H1 (cell line): Measurements from ENCODE around the gene ADCY5. TPM values are rescaled to one million over a fixed set of nuclear protein-coding genes. Genes with fewer than 3 reads are reported as not detected.

Experiments used
- CTCF ChIA-PET: fragments of 300-600 bp; sonication (Branson Sonifier 250); formaldehyde crosslinking; loops from one replicate; lab custom pipeline; 2021; ENCODE audit not compliant: partially characterized antibody; lab: Charles Lee
- POLR2A ChIA-PET: fragments of 300-600 bp; sonication (Branson Sonifier 250); formaldehyde crosslinking; loops from one replicate; lab custom pipeline; 2021; ENCODE audit warnings: inconsistent platforms; ENCODE audit not compliant: partially characterized antibody; lab: Charles Lee
- DNase-seq, 2 experiments: peaks; one replicate each; pipeline versions ENCODE4 v3.0.0 to v3.0.0-alpha.2; 2010 to 2022; ENCODE audit warnings: low spot score in 2 of 2, low read depth in 1 of 2, mixed read lengths in 1 of 2
- FAIRE-seq: peaks from 2 replicates; lab custom pipeline; 2011; peaks lifted over from hg19 to GRCh38; lab: Jason Lieb, UNC
- H2AFZ ChIP-seq: 2 replicates; pipeline ENCODE4 v1.8.1; 2012; ENCODE audit warnings: low read length, inconsistent platforms
- H2AK5ac ChIP-seq: 2 replicates; pipeline ENCODE4 v1.6.1; 2013; ENCODE audit warnings: low read depth, low read length
- H2BK120ac ChIP-seq: replicated peaks from 2 replicates; pipeline ENCODE3; 2013; ENCODE audit warnings: low read depth, low read length, inconsistent platforms
- H2BK12ac ChIP-seq: 2 replicates; pipeline ENCODE4 v1.6.1; 2013; ENCODE audit warnings: low read depth, low read length
- H2BK15ac ChIP-seq: 2 replicates; pipeline ENCODE4 v1.6.1; 2013; ENCODE audit warnings: low read length
- H2BK20ac ChIP-seq: 2 replicates; pipeline ENCODE4 v1.6.1; 2013; ENCODE audit warnings: low read length
- H2BK5ac ChIP-seq: 2 replicates; pipeline ENCODE4 v1.6.1; 2013; ENCODE audit warnings: low read depth, low read length
- H3K14ac ChIP-seq: 2 replicates; pipeline ENCODE4 v1.6.1; 2013; ENCODE audit warnings: inconsistent platforms; ENCODE audit not compliant: insufficient read length
- H3K18ac ChIP-seq: 2 replicates; pipeline ENCODE4 v1.6.1; 2013; ENCODE audit warnings: low read length; ENCODE audit errors: extremely low read depth
- H3K23ac ChIP-seq: 2 replicates; pipeline ENCODE4 v1.6.1; 2013; ENCODE audit warnings: inconsistent platforms; ENCODE audit not compliant: insufficient read length
- H3K23me2 ChIP-seq: 2 replicates; pipeline ENCODE4 v1.6.1; 2013; ENCODE audit warnings: low read depth, low read length
- H3K27ac ChIP-seq: 2 replicates; pipeline ENCODE4 v1.6.1; 2011; ENCODE audit warnings: low read depth, low read length, inconsistent platforms
- H3K27me3 ChIP-seq, 4 experiments: replicated peaks in 1 of 4; 1 replicate in 1 of 4; 2 replicates in 3 of 4; pipeline versions ENCODE4 v1.6.1 to v1.8.1; 2011 to 2013; ENCODE audit warnings: low read length in 3 of 4, mild to moderate bottlenecking in 3 of 4, inconsistent platforms in 2 of 4, mixed read lengths in 2 of 4, moderate library complexity in 1 of 4; ENCODE audit not compliant: control insufficient read depth in 3 of 4, insufficient read depth in 3 of 4; ENCODE audit errors: extremely low read depth in 1 of 4
- H3K36me3 ChIP-seq, 4 experiments: 2 replicates each; pipeline versions ENCODE4 v1.6.1 to v1.8.1; 2011 to 2013; ENCODE audit warnings: mild to moderate bottlenecking in 4 of 4, low read length in 3 of 4, moderate library complexity in 2 of 4, control low read depth in 1 of 4, inconsistent platforms in 1 of 4; ENCODE audit not compliant: insufficient read depth in 4 of 4, control insufficient read depth in 2 of 4
- H3K4ac ChIP-seq: replicated peaks from 2 replicates; pipeline ENCODE3; 2013; ENCODE audit warnings: low read length, low read depth, mixed read lengths, inconsistent platforms; ENCODE audit not compliant: insufficient read length
- H3K4me1 ChIP-seq, 4 experiments: replicated peaks in 1 of 4; 1 replicate in 1 of 4; 2 replicates in 3 of 4; pipeline versions ENCODE4 v1.6.1 to v1.8.1; 2011 to 2013; ENCODE audit warnings: low read length in 3 of 4, inconsistent platforms in 2 of 4, mixed read lengths in 1 of 4; ENCODE audit not compliant: insufficient read depth in 4 of 4, control insufficient read depth in 3 of 4
- H3K4me2 ChIP-seq, 2 experiments: 2 replicates each; pipeline versions ENCODE4 v1.6.1 to v1.8.1; 2011 to 2013; ENCODE audit warnings: low read depth in 2 of 2, low read length in 2 of 2, control low read depth in 1 of 2, inconsistent platforms in 1 of 2, mild to moderate bottlenecking in 1 of 2; ENCODE audit not compliant: insufficient read depth in 1 of 2
- H3K4me3 ChIP-seq, 4 experiments: fragments of 200-600, 300-600 bp in 1 of 4; sonication (generic), shearing (Covaris generic), sonication (Bioruptor Twin) in 1 of 4; 2 replicates each; pipeline versions ENCODE4 v1.5.1 to v1.8.1; 2011 to 2016; ENCODE audit warnings: low read length in 4 of 4, low read depth in 3 of 4, control low read depth in 2 of 4, inconsistent platforms in 2 of 4, mild to moderate bottlenecking in 2 of 4, mixed read lengths in 1 of 4, moderate library complexity in 1 of 4; ENCODE audit not compliant: insufficient read depth in 2 of 4; ENCODE audit errors: extremely low read depth in 1 of 4
- H3K56ac ChIP-seq: replicated peaks from 2 replicates; pipeline ENCODE3; 2013; ENCODE audit warnings: low read depth, mild to moderate bottlenecking, mixed read lengths, low read length, inconsistent platforms; ENCODE audit not compliant: insufficient read length
- H3K79me1 ChIP-seq: 2 replicates; pipeline ENCODE4 v1.6.1; 2013; ENCODE audit warnings: low read depth, low read length, control low read depth
- H3K79me2 ChIP-seq, 2 experiments: 2 replicates each; pipeline versions ENCODE4 v1.6.1 to v1.8.1; 2012 to 2013; ENCODE audit warnings: low read length in 2 of 2, mild to moderate bottlenecking in 2 of 2, inconsistent platforms in 1 of 2; ENCODE audit not compliant: insufficient read depth in 2 of 2, control insufficient read depth in 1 of 2
- H3K9ac ChIP-seq, 4 experiments: replicated peaks in 1 of 4; 1 replicate in 1 of 4; 2 replicates in 3 of 4; pipeline versions ENCODE4 v1.6.1 to v1.8.1; 2011 to 2013; ENCODE audit warnings: low read depth in 3 of 4, low read length in 3 of 4, control low read depth in 2 of 4, mild to moderate bottlenecking in 2 of 4, moderate library complexity in 2 of 4, inconsistent platforms in 1 of 4; ENCODE audit errors: extremely low read depth in 1 of 4
- H3K9me3 ChIP-seq, 2 experiments: 2 replicates each; pipeline versions ENCODE4 v1.6.1 to v1.8.1; 2012 to 2013; ENCODE audit warnings: mild to moderate bottlenecking in 2 of 2, moderate library complexity in 2 of 2, control low read depth in 1 of 2, inconsistent platforms in 1 of 2, low read depth in 1 of 2, low read length in 1 of 2, mixed read lengths in 1 of 2; ENCODE audit not compliant: insufficient read depth in 2 of 2
- H4K20me1 ChIP-seq, 2 experiments: replicated peaks in 1 of 2; 2 replicates each; pipeline versions ENCODE3 to v1.8.1; 2011 to 2013; ENCODE audit warnings: inconsistent platforms in 2 of 2, low read length in 2 of 2, mild to moderate bottlenecking in 1 of 2; ENCODE audit not compliant: insufficient read depth in 2 of 2, control insufficient read depth in 1 of 2
- H4K5ac ChIP-seq: 2 replicates; pipeline ENCODE4 v1.6.1; 2013; ENCODE audit warnings: low read length, low read depth, mixed read lengths, inconsistent platforms; ENCODE audit not compliant: insufficient read length
- H4K8ac ChIP-seq: 2 replicates; pipeline ENCODE4 v1.8.0; 2013; ENCODE audit warnings: mild to moderate bottlenecking, moderate library complexity, low read length, inconsistent platforms; ENCODE audit not compliant: insufficient read depth; ENCODE audit errors: extremely low read depth
- H4K91ac ChIP-seq: replicated peaks from 2 replicates; pipeline ENCODE3; 2013; ENCODE audit warnings: low read length, mixed read lengths, inconsistent platforms; ENCODE audit not compliant: insufficient read length
- CBX5 ChIP-seq: fragments of 300-800, 300-1000 bp; sonication (generic); IDR thresholded peaks from 2 replicates; pipeline ENCODE4 v1.7.1; 2016; ENCODE audit warnings: antibody characterized with exemption, low read length, low read depth
- JUN ChIP-seq: IDR thresholded peaks from 2 replicates; pipeline ENCODE4 v1.6.1; 2011; ENCODE audit warnings: low read depth, mild to moderate bottlenecking, improper control_type of control experiment, low read length
- NRF1 ChIP-seq: IDR thresholded peaks from 2 replicates; pipeline ENCODE4 v1.6.1; 2011; ENCODE audit warnings: mild to moderate bottlenecking, low read depth, low read length, improper control_type of control experiment
- SIRT6 ChIP-seq: IDR thresholded peaks from one replicate; pipeline ENCODE4 v1.7.1; 2012; ENCODE audit warnings: low read length, inconsistent platforms
- SP4 ChIP-seq: IDR thresholded peaks from 2 replicates; pipeline ENCODE4 v1.6.1; 2012; ENCODE audit warnings: low read length, inconsistent platforms
- TAF1 ChIP-seq: IDR thresholded peaks from 2 replicates; pipeline ENCODE4 v1.6.1; 2011; ENCODE audit warnings: mild to moderate bottlenecking, low read depth, low read length
- TAF7 ChIP-seq: optimal IDR thresholded peaks from 2 replicates; pipeline ENCODE3; 2011; ENCODE audit warnings: low read depth, mild to moderate bottlenecking, inconsistent platforms, low read length, moderate library complexity, borderline replicate concordance
- TCF12 ChIP-seq: IDR thresholded peaks from 2 replicates; pipeline ENCODE4 v1.6.1; 2011; ENCODE audit warnings: low read depth, mild to moderate bottlenecking, low read length
- WGBS, 2 experiments: shearing (Covaris generic) in 1 of 2; methylation state at CpG; one replicate each; pipeline versions ENCODE4 v1.1.6 to v1.1.7; 2013 to 2015; ENCODE audit warnings: low lambda C conversion rate in 2 of 2, mixed read lengths in 2 of 2, inconsistent platforms in 1 of 2, low coverage in 1 of 2, missing lambda C conversion rate in 1 of 2; ENCODE audit not compliant: insufficient replicate concordance in 2 of 2, insufficient coverage in 1 of 2, insufficient read length in 1 of 2; ENCODE audit errors: extremely low coverage in 1 of 2, missing lambda C conversion rate in 1 of 2; 5-methylcytosine and 5-hydroxymethylcytosine counted together
- polyA plus RNA-seq, 7 experiments: library from polyadenylated mRNA; depleted of rRNA in 3 of 7; stranded (reverse) in 5 of 7; unstranded in 2 of 7; fragments of >200 nt in 5 of 7; fragments of 200-250 nt in 2 of 7; gene quantifications; 1 replicate in 5 of 7; 2 replicates in 1 of 7; 4 replicates in 1 of 7; pipeline versions ENCODE4 v1.2.1 to v1.2.3, GENCODE V29; 2011 to 2013; ENCODE audit warnings: missing spikeins in 2 of 7, mixed read lengths in 2 of 7
- total RNA-seq: library from RNA; stranded (reverse); fragmentation: NEBNext Ultra II Directional; extraction: Animal tissue kit (Norgen Biotek cat#: 25700); gene quantifications from 2 replicates; pipeline ENCODE4 v1.2.1, GENCODE V29; 2021

ADCY5 gene
- total and polyA plus RNA-seq, 2 of the 8 experiments (the other 6 are each of a cell fraction or from before 2014, with no cell fraction given): 18.9 to 40.8 TPM

DNA sequence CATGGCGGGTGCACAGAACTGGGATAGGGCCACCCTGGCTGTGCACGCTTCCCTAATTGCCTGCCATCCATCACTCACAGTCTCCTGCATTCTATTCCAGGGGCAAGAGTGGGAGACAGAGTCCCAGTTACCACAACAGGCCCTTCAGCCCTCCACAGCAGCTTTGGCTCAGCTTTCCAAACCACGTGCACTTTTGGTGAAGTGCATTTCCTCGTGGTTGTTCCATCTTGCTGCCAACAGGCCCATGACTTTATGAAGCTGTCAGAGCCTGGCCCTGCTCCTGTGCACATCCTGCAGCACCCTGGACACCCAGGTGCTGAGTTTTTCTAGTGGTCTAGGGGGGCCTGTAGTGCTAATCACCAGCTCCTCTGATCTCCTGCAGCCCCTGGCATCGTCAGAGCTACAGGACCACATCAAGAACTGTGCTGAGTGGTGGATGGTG, 110.2 kb downstream of the ADCY5 start:
- TF ChIP-seq TAF7 (no peak), NRF1 (no peak), CBX5 (no peak), SIRT6 (no peak), TAF1 (no peak), TCF12 (no peak), JUN (no peak), SP4 (no peak)
- Histone ChIP-seq H3K4me1 (peaks cover 0 to 4% (median under 1%) of the 10 kb centered on the region in 4 experiments; a peak in 2 of 7 replicates), H2BK20ac (no peak overlapping the region), H4K20me1 (no peaks in the 10 kb centered on the region), H3K56ac (peak overlapping the region; percentile 1), H3K9ac (no peak overlapping the region), H3K4ac (no peak overlapping the region), H4K91ac (no peak overlapping the region), H2AK5ac (no peak overlapping the region), H3K36me3 (no peaks in the 10 kb centered on the region), H4K5ac (no peak overlapping the region), H2BK12ac (no peak overlapping the region), H3K9me3 (no peaks in the 10 kb centered on the region), H3K79me2 (no peaks in the 10 kb centered on the region), H3K79me1 (no peaks in the 10 kb centered on the region), H3K18ac (no peak overlapping the region), H3K23me2 (no peaks in the 10 kb centered on the region), H2BK15ac (no peak overlapping the region), H2AFZ (no peak overlapping the region), H2BK120ac (no peak overlapping the region), H3K27me3 (no peaks in the 10 kb centered on the region), H3K27ac (no peak overlapping the region; the same call in 1 of the 2 replicates), H4K8ac (no peak overlapping the region), H3K4me2 (no peak overlapping the region), H3K23ac (no peak overlapping the region), H2BK5ac (no peak overlapping the region), H3K14ac (no peak overlapping the region), H3K4me3 (no peak overlapping the region)
- no peak for FAIRE-seq
- CTCF ChIA-PET: interaction anchor here (1.0 to 22.2 kb wide), 9 partner anchors 9 to 160 kb away, joined by 3 to 245 read pairs (median 6); no protein-coding TSS in a partner anchor
- POLR2A ChIA-PET: interaction anchor here (1.0 to 1.4 kb wide), 2 partner anchors 10 to 24 kb away, joined by 3 to 7 read pairs; no protein-coding TSS in a partner anchor
- WGBS, 2 experiments: 93% methylated on average over 5 of the region's 5 CpGs; no CpG with 5 or more reads in 1 of the 2 experiments
- DNase-seq: no peak
